H9 (cell line): Measurements from ENCODE around the gene NTNG2. TPM values are rescaled to one million over a fixed set of nuclear protein-coding genes. Genes with fewer than 3 reads are reported as not detected.

Experiments
- DNase-seq: peaks from one replicate; pipeline ENCODE4 v3.0.0-alpha.2; 2017
- H2AFZ ChIP-seq: one replicate; pipeline ENCODE4 v1.6.1; 2013; ENCODE audit warnings: mild to moderate bottlenecking, low read length, control low read depth, moderate library complexity
- H2AK5ac ChIP-seq: 2 replicates; pipeline ENCODE4 v1.6.1; 2013; ENCODE audit warnings: low read length, control low read depth, mixed read lengths; ENCODE audit not compliant: insufficient read length
- H2BK120ac ChIP-seq: one replicate; pipeline ENCODE4 v1.6.1; 2013; ENCODE audit warnings: low read depth, mild to moderate bottlenecking, low read length, control low read depth, inconsistent platforms; ENCODE audit not compliant: poor library complexity, severe bottlenecking
- H2BK12ac ChIP-seq: 2 replicates; pipeline ENCODE4 v1.6.1; 2013; ENCODE audit warnings: low read length, control low read depth, mixed read lengths, low read depth; ENCODE audit not compliant: insufficient read length
- H2BK15ac ChIP-seq: 2 replicates; pipeline ENCODE4 v1.6.1; 2013; ENCODE audit warnings: low read depth, low read length, control low read depth
- H2BK20ac ChIP-seq: one replicate; pipeline ENCODE4 v1.6.1; 2013; ENCODE audit warnings: low read depth, mild to moderate bottlenecking, low read length, control low read depth, inconsistent platforms; ENCODE audit not compliant: poor library complexity, severe bottlenecking
- H2BK5ac ChIP-seq: 2 replicates; pipeline ENCODE4 v1.6.1; 2013; ENCODE audit warnings: low read length, control low read depth, mixed read lengths; ENCODE audit not compliant: insufficient read length
- H3K14ac ChIP-seq: 2 replicates; pipeline ENCODE4 v1.6.1; 2013; ENCODE audit warnings: low read length, control low read depth; ENCODE audit not compliant: insufficient read depth
- H3K18ac ChIP-seq: 2 replicates; pipeline ENCODE4 v1.6.1; 2013; ENCODE audit warnings: low read depth, mild to moderate bottlenecking, mixed read lengths, low read length, control low read depth; ENCODE audit not compliant: insufficient read length
- H3K23ac ChIP-seq: 2 replicates; pipeline ENCODE4 v1.6.1; 2013; ENCODE audit warnings: low read length, control low read depth, mixed read lengths, low read depth; ENCODE audit not compliant: insufficient read length
- H3K23me2 ChIP-seq: 2 replicates; pipeline ENCODE4 v1.6.1; 2013; ENCODE audit warnings: low read depth, mild to moderate bottlenecking, mixed read lengths, low read length, control low read depth; ENCODE audit not compliant: insufficient read length, poor library complexity, severe bottlenecking
- H3K27ac ChIP-seq: 2 replicates; pipeline ENCODE4 v1.5.1; 2013; ENCODE audit warnings: low read length, control low read depth, mixed read lengths, low read depth; ENCODE audit not compliant: insufficient read length
- H3K27me3 ChIP-seq: 2 replicates; pipeline ENCODE4 v1.6.1; 2013; ENCODE audit warnings: low read length, control low read depth, inconsistent platforms; ENCODE audit not compliant: insufficient read depth
- H3K4ac ChIP-seq: 2 replicates; pipeline ENCODE4 v1.6.1; 2013; ENCODE audit warnings: low read depth, mild to moderate bottlenecking, control low read depth, inconsistent platforms, low read length, moderate library complexity
- H3K4me1 ChIP-seq: 2 replicates; pipeline ENCODE4 v1.6.1; 2013; ENCODE audit warnings: low read length, control low read depth, inconsistent platforms; ENCODE audit not compliant: insufficient read depth
- H3K4me2 ChIP-seq: 2 replicates; pipeline ENCODE4 v1.6.1; 2013; ENCODE audit warnings: low read length, control low read depth, mixed read lengths; ENCODE audit not compliant: insufficient read length, insufficient read depth
- H3K56ac ChIP-seq: 2 replicates; pipeline ENCODE4 v1.6.1; 2013; ENCODE audit warnings: low read depth, mild to moderate bottlenecking, mixed read lengths, low read length, control low read depth; ENCODE audit not compliant: insufficient read length
- H3K79me1 ChIP-seq: 2 replicates; pipeline ENCODE4 v1.6.1; 2013; ENCODE audit warnings: low read depth, mild to moderate bottlenecking, moderate library complexity, low read length, control low read depth, inconsistent platforms; ENCODE audit not compliant: insufficient read depth, poor library complexity, severe bottlenecking
- H3K79me2 ChIP-seq: 2 replicates; pipeline ENCODE4 v1.6.1; 2013; ENCODE audit warnings: low read length, control low read depth, inconsistent platforms; ENCODE audit not compliant: insufficient read depth
- H3K9ac ChIP-seq: 2 replicates; pipeline ENCODE4 v1.6.1; 2013; ENCODE audit warnings: low read length, control low read depth, mixed read lengths; ENCODE audit not compliant: insufficient read length; ENCODE audit errors: extremely low read depth
- H3K9me3 ChIP-seq: one replicate; pipeline ENCODE4 v1.6.1; 2013; ENCODE audit warnings: low read depth, low read length, inconsistent platforms; ENCODE audit not compliant: control insufficient read depth
- H3T11ph ChIP-seq: one replicate; pipeline ENCODE4 v1.6.1; 2013; ENCODE audit warnings: mild to moderate bottlenecking, low read length, control low read depth, inconsistent platforms
- H4K20me1 ChIP-seq: one replicate; pipeline ENCODE4 v1.6.1; 2013; ENCODE audit not compliant: control insufficient read depth, insufficient read length, insufficient read depth
- H4K5ac ChIP-seq: 2 replicates; pipeline ENCODE4 v1.6.1; 2013; ENCODE audit warnings: low read depth, mild to moderate bottlenecking, mixed read lengths, low read length, control low read depth; ENCODE audit not compliant: insufficient read length
- H4K8ac ChIP-seq: replicated peaks from 2 replicates; pipeline ENCODE4 v1.6.1; 2013; ENCODE audit warnings: low read length, control low read depth, mixed read lengths, low read depth; ENCODE audit not compliant: insufficient read length
- H4K91ac ChIP-seq: 2 replicates; pipeline ENCODE4 v1.6.1; 2013; ENCODE audit warnings: low read depth, mild to moderate bottlenecking, moderate library complexity, mixed read lengths, low read length, control low read depth; ENCODE audit not compliant: insufficient read length
- H3K27ac Mint-ChIP-seq, 3 experiments: 2 replicates in 2 of 3; 3 replicates in 1 of 3; pipeline ENCODE4 v1.8.0; 2020 to 2021; ENCODE audit warnings: mixed read lengths in 3 of 3, mild to moderate bottlenecking in 1 of 3, moderate library complexity in 1 of 3
- H3K27me3 Mint-ChIP-seq: 2 replicates; pipeline ENCODE4 v1.8.0; 2021; ENCODE audit warnings: low read depth, mild to moderate bottlenecking, moderate library complexity, mixed read lengths
- H3K36me3 Mint-ChIP-seq, 3 experiments: 2 replicates in 2 of 3; 3 replicates in 1 of 3; pipeline ENCODE4 v1.8.0; 2020 to 2021; ENCODE audit warnings: low read depth in 3 of 3, mixed read lengths in 3 of 3; ENCODE audit not compliant: insufficient read depth in 1 of 3
- H3K4me1 Mint-ChIP-seq, 2 experiments: 2 replicates each; pipeline ENCODE4 v1.8.0; 2020; ENCODE audit warnings: mixed read lengths in 2 of 2
- H3K4me3 Mint-ChIP-seq, 2 experiments: 2 replicates in 1 of 2; 3 replicates in 1 of 2; pipeline ENCODE4 v1.8.0; 2020 to 2021; ENCODE audit warnings: mild to moderate bottlenecking in 2 of 2, mixed read lengths in 2 of 2, moderate library complexity in 1 of 2
- H3K9me3 Mint-ChIP-seq, 2 experiments: 2 replicates in 1 of 2; 3 replicates in 1 of 2; pipeline ENCODE4 v1.8.0; 2020; ENCODE audit warnings: mild to moderate bottlenecking in 2 of 2, mixed read lengths in 2 of 2, moderate library complexity in 1 of 2
- CTCF ChIP-seq: fragments of 200-600 bp; sonication (generic); conservative IDR thresholded peaks from 3 replicates; pipeline ENCODE4 v1.8.0; 2021; ENCODE audit warnings: antibody characterized with exemption, mild to moderate bottlenecking
- WGBS: extraction: QIAGEN DNeasy Blood & Tissue Kit; methylation state at CpG from one replicate; pipeline ENCODE4 v1.1.7; 2013; ENCODE audit warnings: missing lambda C conversion rate, low lambda C conversion rate, mixed read lengths; ENCODE audit not compliant: insufficient read length; ENCODE audit errors: extremely low coverage; 5-methylcytosine and 5-hydroxymethylcytosine counted together
- total RNA-seq: library from RNA; stranded (reverse); gene quantifications from 2 replicates; pipeline ENCODE4 v1.2.1, GENCODE V29; 2021

NTNG2 gene
- total RNA-seq, 1 experiment from 2014 or later: 0.52 TPM

DNA sequence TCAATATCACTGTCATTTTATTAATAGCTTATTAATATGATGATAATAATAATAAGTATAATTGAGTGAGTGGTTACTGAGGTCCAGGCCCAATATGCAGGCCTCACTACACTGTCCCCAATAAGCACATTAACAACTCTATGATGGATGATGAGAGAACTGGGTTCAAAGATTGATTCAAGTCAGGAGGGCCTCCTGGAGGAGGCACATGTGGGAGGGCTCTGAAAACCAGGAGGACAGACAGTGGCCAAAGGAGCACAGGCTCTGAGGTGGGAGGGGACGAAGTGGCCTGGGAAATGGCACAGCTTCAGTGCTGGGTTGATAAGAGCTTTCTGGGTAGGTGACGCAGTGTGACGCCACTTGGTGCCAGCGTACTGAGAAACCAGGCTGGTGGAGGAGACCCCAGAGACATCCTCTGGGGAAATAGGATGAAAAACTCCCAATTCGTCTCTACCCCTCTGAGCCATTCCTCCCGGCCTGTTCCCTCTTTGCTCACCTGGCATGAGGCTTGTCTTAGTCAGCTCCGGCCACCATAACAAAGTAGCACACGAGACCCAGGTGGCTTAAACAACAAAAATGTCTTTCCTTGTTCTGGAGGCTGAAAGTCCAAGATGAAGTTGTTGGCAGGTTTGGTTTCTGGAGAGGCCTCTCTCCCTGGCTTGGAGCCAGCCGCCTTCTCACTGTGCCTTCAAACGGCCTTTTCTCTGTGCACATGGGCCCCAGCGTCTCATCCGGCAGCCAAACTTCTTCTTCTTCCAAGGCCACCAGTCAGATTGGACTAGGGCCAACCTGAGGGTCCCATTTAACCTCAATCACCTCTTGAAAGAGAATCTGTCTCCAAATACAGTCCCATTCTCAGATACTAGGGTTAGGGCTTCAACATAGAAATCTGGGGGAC lies 31.6 kb downstream of the NTNG2 start:
- H3K27ac Mint-ChIP-seq: no peak overlapping the region

More for the DNA sequence above, 31.6 kb downstream of the NTNG2 start:
- no peaks in the 10 kb centered on the region for H4K20me1 ChIP-seq
- H3K9me3 ChIP-seq: no peaks in the 10 kb centered on the region
- DNase-seq: no peak
- no peak overlapping the region for H3K4me2 ChIP-seq
- H3K9ac ChIP-seq: no peak overlapping the region
- H3K27me3 Mint-ChIP-seq: peaks cover 10% of the 10 kb centered on the region
- no peak overlapping the region for H2AK5ac ChIP-seq
- no peaks in the 10 kb centered on the region for H3K36me3 Mint-ChIP-seq
- no peak overlapping the region for H3K23ac ChIP-seq
- H2AFZ ChIP-seq: no peak overlapping the region
- H2BK15ac ChIP-seq: no peak overlapping the region
- H2BK20ac ChIP-seq: no peak overlapping the region
- no peaks in the 10 kb centered on the region for H3K23me2 ChIP-seq
- no peak overlapping the region for H2BK12ac ChIP-seq
- H4K5ac ChIP-seq: no peak overlapping the region
- no peaks in the 10 kb centered on the region for H3K9me3 Mint-ChIP-seq
- H3K4me3 Mint-ChIP-seq: no peak overlapping the region
- no peak overlapping the region for H2BK120ac ChIP-seq
- no peaks in the 10 kb centered on the region for H3K4me1 Mint-ChIP-seq
- no peak overlapping the region for H3K56ac ChIP-seq
- no peak overlapping the region for H4K8ac ChIP-seq
- H3K4ac ChIP-seq: no peak overlapping the region
- H3K4me1 ChIP-seq: no peaks in the 10 kb centered on the region
- H3K27ac ChIP-seq: no peak overlapping the region
- no peaks in the 10 kb centered on the region for H3K79me1 ChIP-seq
- no peak overlapping the region for H4K91ac ChIP-seq
- no peak overlapping the region for H2BK5ac ChIP-seq
- no peak overlapping the region for H3T11ph ChIP-seq
- H3K27me3 ChIP-seq: no peaks in the 10 kb centered on the region
- no peak overlapping the region for H3K14ac ChIP-seq
- no peak for TF ChIP-seq CTCF
- WGBS: no CpG with 5 or more reads among the region's 12 CpGs
- H3K18ac ChIP-seq: no peak overlapping the region
- no peaks in the 10 kb centered on the region for H3K79me2 ChIP-seq
